ELR (cell line): ENCODE data around the gene COMMD8.

Source experiments
- DNase-seq: peaks from one replicate; pipeline ENCODE4 v3.0.0-alpha.2; 2015; ENCODE audit warnings: low read depth

The COMMD8 gene

GRCh38 chr4:47471591-47471990, 8.1 kb upstream of the COMMD8 start:
- no peak for DNase-seq

GRCh38 chr4:47471064-47471463, 7.6 kb upstream of the COMMD8 start:
- peak; percentile 13 for DNase-seq

- DNase-seq = peak; percentile 58
Measured at GRCh38 chr4:47469951-47470350, 6.4 kb upstream of the COMMD8 start.

- no peak for DNase-seq
Measured at GRCh38 chr4:47468706-47469365, 5.3 kb upstream of the COMMD8 start.

- DNase-seq = no peak
Measured at GRCh38 chr4:47466056-47466785, 2.7 kb upstream of the COMMD8 start.

- DNase-seq = no peak
Measured at GRCh38 chr4:47465004-47465403, 1.5 kb upstream of the COMMD8 start.

GRCh38 chr4:47462799-47463234, 685 bp downstream of the COMMD8 start:
- peak; percentile 30 for DNase-seq

- DNase-seq = peak; percentile 5
Measured at GRCh38 chr4:47451657-47452056, 11.8 kb downstream of the COMMD8 start.

- no peak for DNase-seq
Measured at GRCh38 chr4:47444031-47444430, 19.5 kb downstream of the COMMD8 start.

GRCh38 chr4:47442980-47443379, 20.5 kb downstream of the COMMD8 start:
- DNase-seq = no peak

GRCh38 chr4:47434931-47435330, 28.6 kb downstream of the COMMD8 start:
- no peak for DNase-seq

- no peak for DNase-seq
Measured at GRCh38 chr4:47432749-47433148, 30.8 kb downstream of the COMMD8 start.

- DNase-seq = peak; percentile 3
Measured at GRCh38 chr4:47427935-47428334, 35.6 kb downstream of the COMMD8 start.

- no peak for DNase-seq
Measured at GRCh38 chr4:47425628-47426027, 37.9 kb downstream of the COMMD8 start.

GRCh38 chr4:47419296-47419695, 44.2 kb downstream of the COMMD8 start:
- no peak for DNase-seq

GRCh38 chr4:47418147-47418546, 45.4 kb downstream of the COMMD8 start:
- DNase-seq = no peak

- no peak for DNase-seq
Measured at GRCh38 chr4:47415719-47416118, 47.8 kb downstream of the COMMD8 start.

- DNase-seq = no peak
Measured at GRCh38 chr4:47413521-47413920, 50.0 kb downstream of the COMMD8 start.

GRCh38 chr4:47410271-47410670, 53.2 kb downstream of the COMMD8 start:
- no peak for DNase-seq

GRCh38 chr4:47406408-47406807, 57.1 kb downstream of the COMMD8 start:
- no peak for DNase-seq
